ENCODE measurements around the gene PNLIP.

DNA sequence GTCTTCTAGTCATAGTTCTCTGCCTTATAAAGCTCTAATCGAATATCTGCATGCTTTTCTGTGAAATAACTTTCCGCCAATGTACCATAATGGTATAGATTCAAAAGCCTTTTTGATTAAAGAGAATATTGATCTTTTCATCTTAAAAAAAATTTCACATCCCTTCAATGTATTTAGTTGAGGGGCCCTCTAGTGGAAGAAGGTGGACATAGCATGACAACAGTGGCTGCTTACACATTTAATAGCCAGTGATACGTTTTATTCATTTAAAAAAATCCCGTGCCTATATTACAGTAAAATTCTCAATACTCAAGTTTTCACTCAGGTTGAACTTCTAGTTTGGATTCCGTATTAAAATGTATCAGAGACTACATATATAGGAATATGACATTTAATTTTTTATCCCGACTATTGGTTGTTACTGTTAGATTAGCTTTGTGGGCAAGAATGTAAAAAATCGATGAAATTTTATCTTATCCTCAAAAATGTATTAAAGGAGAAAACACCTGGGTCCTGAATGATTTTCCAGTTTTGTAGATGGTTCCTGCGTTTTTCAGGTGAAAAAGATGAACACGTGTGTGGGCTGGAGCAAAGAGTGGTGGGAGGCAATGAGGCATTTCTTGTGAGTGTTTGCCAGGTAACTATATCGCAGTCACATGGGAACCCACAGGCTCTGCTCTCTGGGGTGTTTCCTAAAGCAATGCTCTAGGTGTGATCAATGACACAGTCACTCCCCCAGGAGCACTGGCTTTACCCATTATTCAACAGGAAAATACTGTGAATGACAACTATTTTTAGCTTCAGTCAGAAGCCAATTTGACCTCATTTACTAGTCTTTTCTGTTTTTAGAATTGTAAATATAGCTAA, 24.1 kb upstream of the PNLIP start:
- TF ChIP-seq POLR2A (IDR thresholded peaks at IDR 0.05): no peak
- TF ChIP-seq, protein P1, sequence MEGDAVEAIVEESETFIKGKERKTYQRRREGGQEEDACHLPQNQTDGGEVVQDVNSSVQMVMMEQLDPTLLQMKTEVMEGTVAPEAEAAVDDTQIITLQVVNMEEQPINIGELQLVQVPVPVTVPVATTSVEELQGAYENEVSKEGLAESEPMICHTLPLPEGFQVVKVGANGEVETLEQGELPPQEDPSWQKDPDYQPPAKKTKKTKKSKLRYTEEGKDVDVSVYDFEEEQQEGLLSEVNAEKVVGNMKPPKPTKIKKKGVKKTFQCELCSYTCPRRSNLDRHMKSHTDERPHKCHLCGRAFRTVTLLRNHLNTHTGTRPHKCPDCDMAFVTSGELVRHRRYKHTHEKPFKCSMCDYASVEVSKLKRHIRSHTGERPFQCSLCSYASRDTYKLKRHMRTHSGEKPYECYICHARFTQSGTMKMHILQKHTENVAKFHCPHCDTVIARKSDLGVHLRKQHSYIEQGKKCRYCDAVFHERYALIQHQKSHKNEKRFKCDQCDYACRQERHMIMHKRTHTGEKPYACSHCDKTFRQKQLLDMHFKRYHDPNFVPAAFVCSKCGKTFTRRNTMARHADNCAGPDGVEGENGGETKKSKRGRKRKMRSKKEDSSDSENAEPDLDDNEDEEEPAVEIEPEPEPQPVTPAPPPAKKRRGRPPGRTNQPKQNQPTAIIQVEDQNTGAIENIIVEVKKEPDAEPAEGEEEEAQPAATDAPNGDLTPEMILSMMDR (IDR thresholded peaks at IDR 0.05): peak in 5 of 6 experiments; percentile 45 to 77 (median 54)

All from esophagus squamous epithelium (tissue), 4 donors.